GM12874 (cell line): ENCODE results near the gene FYN.

Experiments
- TF ChIP-seq, protein P1 (sequence below): IDR thresholded peaks from 2 replicates; pipeline ENCODE4 v1.5.1; 2011; ENCODE audit warnings: low read depth, mild to moderate bottlenecking, control low read depth, low read length, moderate library complexity; ENCODE audit not compliant: insufficient read depth

Gene FYN

DNA sequence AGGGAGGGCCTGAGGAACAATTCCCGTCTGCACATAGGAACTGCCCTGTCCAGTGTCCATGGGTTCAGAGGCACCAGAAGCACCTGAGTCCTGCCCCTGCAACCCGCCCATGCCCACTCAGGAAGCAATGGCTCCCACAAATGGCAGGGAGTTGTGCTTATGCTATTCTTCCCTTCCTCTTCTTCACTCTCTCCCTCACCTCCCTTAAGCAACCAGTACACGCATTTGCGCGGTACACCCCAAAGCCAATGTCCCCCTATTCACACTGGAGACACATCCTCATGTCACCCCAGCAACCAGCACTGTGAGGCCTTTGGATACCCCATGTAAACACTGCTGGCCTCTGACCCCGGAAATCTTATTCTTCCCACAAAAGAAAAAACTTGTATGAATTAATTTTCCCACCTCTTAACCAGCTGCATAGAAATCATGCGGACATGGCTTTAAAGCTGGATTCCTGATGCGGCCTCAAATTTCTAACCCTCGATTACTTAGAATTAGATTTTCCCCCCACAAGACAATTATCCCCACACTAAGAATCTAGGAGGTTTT lies 30.9 kb downstream of the FYN start:
- TF ChIP-seq, protein P1, sequence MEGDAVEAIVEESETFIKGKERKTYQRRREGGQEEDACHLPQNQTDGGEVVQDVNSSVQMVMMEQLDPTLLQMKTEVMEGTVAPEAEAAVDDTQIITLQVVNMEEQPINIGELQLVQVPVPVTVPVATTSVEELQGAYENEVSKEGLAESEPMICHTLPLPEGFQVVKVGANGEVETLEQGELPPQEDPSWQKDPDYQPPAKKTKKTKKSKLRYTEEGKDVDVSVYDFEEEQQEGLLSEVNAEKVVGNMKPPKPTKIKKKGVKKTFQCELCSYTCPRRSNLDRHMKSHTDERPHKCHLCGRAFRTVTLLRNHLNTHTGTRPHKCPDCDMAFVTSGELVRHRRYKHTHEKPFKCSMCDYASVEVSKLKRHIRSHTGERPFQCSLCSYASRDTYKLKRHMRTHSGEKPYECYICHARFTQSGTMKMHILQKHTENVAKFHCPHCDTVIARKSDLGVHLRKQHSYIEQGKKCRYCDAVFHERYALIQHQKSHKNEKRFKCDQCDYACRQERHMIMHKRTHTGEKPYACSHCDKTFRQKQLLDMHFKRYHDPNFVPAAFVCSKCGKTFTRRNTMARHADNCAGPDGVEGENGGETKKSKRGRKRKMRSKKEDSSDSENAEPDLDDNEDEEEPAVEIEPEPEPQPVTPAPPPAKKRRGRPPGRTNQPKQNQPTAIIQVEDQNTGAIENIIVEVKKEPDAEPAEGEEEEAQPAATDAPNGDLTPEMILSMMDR = no peak

DNA sequence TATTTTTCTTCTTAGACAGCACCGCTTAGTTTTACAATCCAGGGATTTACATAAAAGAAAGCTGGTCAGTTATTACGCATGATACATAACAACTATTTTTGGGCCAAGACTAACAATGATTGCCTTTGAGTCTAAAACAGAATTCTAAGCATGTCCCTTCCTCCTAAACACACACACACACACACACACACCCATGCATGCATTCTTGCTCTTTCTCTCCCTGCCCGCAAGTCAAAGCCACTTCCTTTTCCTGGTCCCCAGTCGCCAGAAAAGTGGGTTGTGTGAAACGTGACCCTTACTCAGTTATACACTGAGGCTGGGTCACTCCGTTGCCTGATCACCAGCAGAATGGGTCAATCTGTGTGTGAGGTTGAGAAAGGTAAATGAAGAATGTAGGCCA lies 31.4 kb downstream of the FYN start:
- TF ChIP-seq, protein P1 = no peak

DNA sequence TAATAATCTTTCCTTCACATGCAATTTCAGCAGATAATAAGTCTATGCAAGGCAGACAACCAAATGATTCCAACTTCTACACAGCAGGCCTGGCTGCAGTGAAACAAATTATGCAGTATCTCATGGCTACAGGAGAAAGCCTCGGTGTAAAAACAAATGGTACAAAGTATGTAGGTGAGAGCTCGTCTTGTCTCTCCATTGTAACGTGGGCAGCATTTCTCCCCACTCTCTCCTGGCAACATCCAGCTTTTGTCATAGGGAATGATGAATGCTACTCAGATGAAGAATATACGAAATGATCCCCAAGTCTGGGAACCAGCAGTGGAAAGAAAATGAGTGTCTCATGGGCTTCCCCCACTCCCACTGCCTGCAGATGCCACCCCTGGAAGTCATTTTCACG lies 32.4 kb downstream of the FYN start:
- TF ChIP-seq, protein P1 = no peak

DNA sequence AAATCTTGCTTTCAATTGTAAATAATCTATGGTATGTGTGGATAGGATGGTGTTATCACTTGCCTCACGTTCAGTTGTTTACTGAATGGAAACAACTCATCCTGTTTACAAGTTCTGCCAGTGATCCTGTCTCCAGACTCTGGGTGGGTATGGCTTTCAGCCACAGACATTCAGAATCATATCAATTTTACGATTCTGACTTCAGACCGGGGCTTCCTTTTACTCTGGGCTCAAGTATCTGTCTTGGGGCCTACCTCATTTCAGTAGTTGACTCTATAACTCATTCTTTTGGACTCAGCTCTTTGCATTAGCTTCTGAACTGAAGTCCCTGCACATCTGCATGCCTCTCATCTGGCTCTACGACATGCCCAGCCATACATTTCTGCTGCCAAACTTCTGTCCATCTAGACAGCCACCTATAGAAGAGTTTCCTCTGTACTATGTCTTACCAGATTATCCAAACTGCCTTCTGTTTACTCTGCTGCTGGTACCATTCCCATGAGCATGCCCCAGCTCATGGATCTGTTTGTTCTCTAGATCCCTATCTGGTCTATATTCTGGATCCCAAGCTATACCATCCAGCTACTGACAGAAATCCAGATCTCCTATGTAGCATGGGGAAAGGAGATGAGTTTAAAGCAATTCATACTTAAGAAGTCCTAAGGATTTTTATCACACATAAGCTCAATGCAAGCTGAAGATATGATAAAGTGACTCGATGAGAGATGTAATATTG lies 34.3 kb downstream of the FYN start:
- TF ChIP-seq, protein P1 = no peak

DNA sequence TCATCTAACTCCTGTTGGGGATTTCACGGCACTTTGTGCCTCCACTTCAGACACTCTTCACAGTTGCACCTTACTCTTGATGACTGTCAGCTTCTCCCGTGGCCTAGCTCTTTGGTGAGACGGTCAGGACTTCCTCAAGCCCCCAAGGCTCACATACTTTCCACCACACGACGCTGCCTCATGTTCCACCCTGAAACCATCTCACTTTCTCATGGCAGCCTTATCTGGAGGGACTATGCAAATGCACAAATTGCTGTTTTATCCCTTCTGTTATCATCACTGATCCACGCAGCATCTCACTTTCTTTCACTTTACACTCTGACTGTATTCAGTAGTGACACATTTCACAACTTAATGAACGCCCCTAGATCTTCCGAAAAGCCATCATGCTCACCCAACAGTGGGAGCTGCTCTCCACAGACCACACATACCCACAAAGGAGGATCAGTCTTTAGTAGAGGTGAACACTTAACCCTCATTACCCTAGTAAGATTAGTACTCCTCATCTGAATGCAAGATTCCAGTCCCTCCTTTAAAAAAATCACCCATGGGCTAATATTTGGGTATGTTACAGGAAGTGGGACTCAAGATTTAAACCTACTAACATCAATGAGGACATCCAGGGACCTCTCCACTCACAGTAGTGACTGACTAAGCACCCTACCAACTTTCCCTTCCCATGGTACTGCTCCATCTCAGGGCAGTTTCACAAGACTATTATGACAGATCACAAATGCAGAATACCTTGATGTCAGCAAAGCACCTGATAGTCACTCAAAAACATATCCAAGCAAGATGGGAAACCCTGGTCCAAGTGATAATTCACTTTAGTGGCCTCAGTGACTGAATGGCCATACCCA lies 35.4 kb downstream of the FYN start:
- TF ChIP-seq, protein P1 = no peak

DNA sequence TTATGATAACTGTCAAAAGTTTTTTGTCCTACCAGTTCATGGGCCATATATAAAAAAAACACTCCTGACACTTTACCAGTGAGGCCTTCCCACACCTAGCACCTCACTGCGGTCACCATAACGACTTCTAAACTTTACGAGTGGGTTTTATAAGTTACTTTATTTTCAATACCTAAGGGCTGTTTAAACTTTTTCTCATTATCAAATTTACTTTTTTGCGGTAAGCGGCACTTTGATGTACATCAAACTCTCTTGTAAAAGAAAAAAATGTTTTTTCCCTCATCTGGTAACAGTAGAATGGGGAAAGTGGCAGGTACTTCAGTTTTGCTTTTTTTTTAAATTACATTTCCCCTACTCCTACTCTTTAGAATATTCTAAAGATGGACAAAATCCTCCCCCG lies 36.2 kb downstream of the FYN start:
- TF ChIP-seq, protein P1 = no peak

DNA sequence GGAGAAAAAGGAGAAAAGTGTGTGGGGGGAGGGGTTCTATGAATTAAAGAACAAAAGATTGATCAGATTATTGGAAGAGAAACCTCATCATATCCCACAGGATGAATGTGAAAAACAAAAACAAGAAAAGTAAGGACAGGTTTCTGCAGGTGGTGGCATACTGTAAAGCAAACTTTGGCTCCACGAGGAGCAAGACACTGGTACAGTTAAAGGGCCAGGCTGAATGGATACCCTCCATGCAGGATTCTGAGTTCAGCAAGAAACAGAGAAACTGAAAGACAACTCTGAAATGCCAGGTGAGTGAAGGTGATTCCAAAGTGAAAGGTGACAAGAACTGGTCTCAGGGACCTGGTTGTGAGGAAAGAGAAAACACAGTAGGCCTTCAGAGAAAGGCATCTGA lies 37.4 kb downstream of the FYN start:
- TF ChIP-seq, protein P1 = no peak
